H1 (cell line): ENCODE results near the gene ZNF333.

ENCODE experiments used
- BCL11A ChIP-seq, 2 experiments: IDR thresholded peaks; one replicate each; pipeline ENCODE4 v1.6.1; 2011; ENCODE audit warnings: low read depth in 2 of 2, low read length in 2 of 2, mild to moderate bottlenecking in 2 of 2
- CBX8 ChIP-seq: fragments of 300-800, 300-1000 bp; sonication (generic); IDR thresholded peaks from 2 replicates; pipeline ENCODE4 v1.7.1; 2016; ENCODE audit warnings: low read depth, low read length, borderline replicate concordance
- CEBPB ChIP-seq: IDR thresholded peaks from 2 replicates; pipeline ENCODE4 v1.6.1; 2012; ENCODE audit warnings: low read depth, low read length
- CTCF ChIP-seq, 3 experiments: IDR thresholded peaks; 1 replicate in 2 of 3; 2 replicates in 1 of 3; pipeline versions ENCODE4 v1.5.1 to v1.6.1; 2011; ENCODE audit warnings: low read length in 3 of 3, mild to moderate bottlenecking in 3 of 3, inconsistent platforms in 2 of 3, low read depth in 1 of 3, moderate library complexity in 1 of 3; ENCODE audit not compliant: insufficient read depth in 1 of 3; ENCODE audit errors: control extremely low read depth in 1 of 3
- EP300 ChIP-seq, 2 experiments: IDR thresholded peaks; 1 replicate in 1 of 2; 2 replicates in 1 of 2; pipeline ENCODE4 v1.6.1; 2011 to 2012; ENCODE audit warnings: low read depth in 2 of 2, low read length in 2 of 2, mild to moderate bottlenecking in 2 of 2, borderline replicate concordance in 1 of 2, inconsistent platforms in 1 of 2, moderate library complexity in 1 of 2
- NRF1 ChIP-seq: IDR thresholded peaks from 2 replicates; pipeline ENCODE4 v1.6.1; 2011; ENCODE audit warnings: mild to moderate bottlenecking, low read depth, low read length, improper control_type of control experiment
- POLR2AphosphoS5 ChIP-seq: IDR thresholded peaks from 2 replicates; pipeline ENCODE4 v1.6.1; 2011; ENCODE audit warnings: low read depth, low read length
- SRF ChIP-seq: IDR thresholded peaks from 2 replicates; pipeline ENCODE4 v1.6.1; 2011; ENCODE audit warnings: mild to moderate bottlenecking, low read depth, low read length, moderate library complexity

GRCh38 chr19:14718522-14719116, 28.8 kb downstream of the ZNF333 start:
- no peak for TF ChIP-seq EP300 (IDR thresholded peaks at IDR 0.05; ENCODE audit: borderline replicate concordance in 1 of 2, low read depth in 2 of 2, low read length in 2 of 2)
- TF ChIP-seq NRF1: no peak
- no peak for TF ChIP-seq CTCF (IDR thresholded peaks at IDR 0.05; ENCODE audit: control extremely low read depth in 1 of 3, insufficient read depth in 1 of 3, low read depth in 1 of 3, low read length in 3 of 3)
- no peak for TF ChIP-seq POLR2AphosphoS5
- TF ChIP-seq CEBPB: no peak
- TF ChIP-seq BCL11A (IDR thresholded peaks at IDR 0.05; ENCODE audit: low read depth in 2 of 2, low read length in 2 of 2): no peak
- no peak for TF ChIP-seq SRF
- TF ChIP-seq CBX8: no peak
